ENCODE data around the gene FOXP1. TPM values are rescaled to one million over a fixed set of nuclear protein-coding genes. Genes with fewer than 3 reads are reported as not detected.

Gene FOXP1
- total and polyA plus RNA-seq, 9 of the 15 experiments (the other 6 are each of a cell fraction or from before 2014, with no cell fraction given), result 7.7 to 34.5 (median 13.7) TPM

- H3K27me3 ChIP-seq (ENCODE audit: control insufficient read depth in 2 of 2, insufficient read depth in 2 of 2, low read length in 2 of 2), result no peaks in the 10 kb centered on the region
- no peaks in the 10 kb centered on the region for H4K20me1 ChIP-seq (replicated peaks; ENCODE audit: control insufficient read depth, insufficient read depth, low read length)
- intact Hi-C loops (cut with micrococcal nuclease) (no loop called here), in situ Hi-C loops (cut with MboI) (no loop called here)
- DNase-seq (ENCODE audit: extremely low read depth in 1 of 4, low spot score in 3 of 4), result no peak
- H3K9me3 ChIP-seq (replicated peaks; ENCODE audit: control insufficient read depth, insufficient read depth, low read depth, low read length), result no peaks in the 10 kb centered on the region
- FAIRE-seq, result no peak
- H3K36me3 ChIP-seq (ENCODE audit: control insufficient read depth, insufficient read depth, low read length), result no peaks in the 10 kb centered on the region
- WGBS (ENCODE audit: insufficient coverage, low coverage, missing lambda C conversion rate), result 97% methylated on average over 3 of the region's 3 CpGs
- no peak overlapping the region for H3K4me3 ChIP-seq
- no TSS peak for BruUV-seq (replicated peaks)
- H2AFZ ChIP-seq (ENCODE audit: low read depth, low read length), result no peak overlapping the region
- no peaks in the 10 kb centered on the region for H3K4me1 ChIP-seq (replicated peaks in 1 of 2; ENCODE audit: control insufficient read depth in 2 of 2, insufficient read depth in 2 of 2, low read length in 2 of 2)
- no peak for ATAC-seq
- no peaks in the 10 kb centered on the region for H3K79me2 ChIP-seq (ENCODE audit: control insufficient read depth, insufficient read depth, low read length)
- ChIA-PET POLR2A (no interaction called here), CTCF (ENCODE audit: low intra/inter-chr PET ratio) (no interaction called here)
- H3K9me1 ChIP-seq (ENCODE audit: control insufficient read depth, insufficient read depth, low read length), result no peaks in the 10 kb centered on the region
- no peak overlapping the region for H3K4me2 ChIP-seq (ENCODE audit: insufficient read depth, low read length)
- no peak for TF ChIP-seq SUPT5H (IDR thresholded peaks at IDR 0.05)
- no peak for TF ChIP-seq PRMT5 (CRISPR knock-in tag; IDR thresholded peaks at IDR 0.05)
- TF ChIP-seq ZNF668 (CRISPR knock-in tag; IDR thresholded peaks at IDR 0.05), result no peak
- no peak for TF ChIP-seq ZBTB5 (IDR thresholded peaks at IDR 0.05)
- no peak for TF ChIP-seq POLR2A (conservative IDR thresholded peaks at IDR 0.05)
- TF ChIP-seq TSHZ1 (CRISPR knock-in tag; IDR thresholded peaks at IDR 0.05), result no peak
- TF ChIP-seq ZC3H4 (CRISPR knock-in tag; IDR thresholded peaks at IDR 0.05; ENCODE audit: borderline replicate concordance), result no peak
- TF ChIP-seq TFE3 (CRISPR knock-in tag; IDR thresholded peaks at IDR 0.05), result no peak
- no peak for TF ChIP-seq SRSF7 (optimal IDR thresholded peaks at IDR 0.05; ENCODE audit: low read depth, low read length)
- TF ChIP-seq CBX3 (IDR thresholded peaks at IDR 0.05; ENCODE audit: borderline replicate concordance in 1 of 2, low read length in 2 of 2), result no peak
- TF ChIP-seq ZNF584 (CRISPR knock-in tag; IDR thresholded peaks at IDR 0.05; ENCODE audit: low read depth), result no peak
- TF ChIP-seq KAT2B (IDR thresholded peaks at IDR 0.05; ENCODE audit: low read depth, low read length), result no peak
- H3K9ac ChIP-seq (ENCODE audit: insufficient read depth in 1 of 2, low read depth in 2 of 2, low read length in 2 of 2), result no peak overlapping the region
- H3K27ac ChIP-seq (ENCODE audit: extremely low read depth, low read depth, low read length), result no peak overlapping the region
These were observed 24.5 kb downstream of the FOXP1 start for GRCh38 chr3:71559021-71559420.
